Ovary (tissue), 10 donors: Measurements from ENCODE around the gene NUMA1. TPM values are rescaled to one million over a fixed set of nuclear protein-coding genes. Genes with fewer than 3 reads are reported as not detected.

Source experiments
- DNase-seq, 5 donors: peaks; one replicate each; pipeline ENCODE4 v3.0.0-alpha.2; 2019 to 2020
- H3K27ac ChIP-seq, 2 donors: fragments of 200-600 bp; one replicate each; pipeline versions ENCODE4 v1.5.1 to v1.8.0; 2019 to 2022
- H3K27me3 ChIP-seq: fragments of 200-600 bp; one replicate; pipeline ENCODE4 v1.8.0; 2022
- H3K36me3 ChIP-seq: fragments of 200-600 bp; sonication (generic); one replicate; pipeline ENCODE4 v1.5.1; 2019
- H3K4me1 ChIP-seq: one replicate; pipeline ENCODE4 v1.8.1; 2013; ENCODE audit warnings: mild to moderate bottlenecking, moderate library complexity; ENCODE audit not compliant: insufficient read depth
- H3K4me3 ChIP-seq: fragments of 200-600 bp; sonication (generic); one replicate; pipeline ENCODE4 v1.5.1; 2017
- H3K9me3 ChIP-seq, 2 donors: fragments of 200-600 bp in 1 of 2; sonication (generic) in 1 of 2; one replicate each; pipeline versions ENCODE4 v1.5.1 to v1.8.1; 2013 to 2019; ENCODE audit warnings: mild to moderate bottlenecking in 1 of 2, moderate library complexity in 1 of 2
- EP300 ChIP-seq: sonication (generic); formaldehyde crosslinking; IDR thresholded peaks from one replicate; pipeline ENCODE4 v1.6.1; 2017; ENCODE audit warnings: antibody characterized with exemption
- POLR2A ChIP-seq: fragments of 450-650 bp; IDR thresholded peaks from one replicate; pipeline ENCODE4 v1.6.1; 2017; ENCODE audit warnings: antibody characterized with exemption, mild to moderate bottlenecking, moderate library complexity
- WGBS, 3 donors: extraction: QIAGEN DNeasy Blood & Tissue Kit in 1 of 3; methylation state at CpG; one replicate each; pipeline versions ENCODE4 v1.1.5 to v1.1.7; 2013 to 2017; 5-methylcytosine and 5-hydroxymethylcytosine counted together
- intact Hi-C, 4 donors: fragments of 100-400 bp; cut with DNase I; formaldehyde crosslinking; loops; one replicate each; pipeline versions ENCODE4 v1.11.0 to v1.15.1; 2022 to 2023
- long read RNA-seq, 3 donors: library from polyadenylated mRNA in 2 of 3; unstranded in 2 of 3; transcript quantifications; one replicate each; pipeline ENCODE4 v2.0.0 and lab custom pipeline, GENCODE V29; 2021 to 2026
- polyA plus RNA-seq, 2 donors: library from polyadenylated mRNA; stranded (reverse); fragments of 200-250 nt in 1 of 2; fragments of 350-450 nt in 1 of 2; fragmentation: Illumina TruSeq in 1 of 2; extraction: RNeasy Lipid Tissue Mini Kit (QIAGEN cat#74804) in 1 of 2; gene quantifications; one replicate each; pipeline ENCODE4 v1.2.3, GENCODE V29; 2013 to 2014
- total RNA-seq, 7 donors: library from RNA; depleted of rRNA in 2 of 7; stranded (reverse); fragments of >200 nt in 2 of 7; fragmentation: NEBNext Ultra II Directional in 3 of 7; extraction: Animal tissue kit (Norgen Biotek cat#: 25700) in 3 of 7; gene quantifications; one replicate each; pipeline versions ENCODE4 v1.1.0 to v1.2.4, GENCODE V29; 2016 to 2023
- TF ChIP-seq, protein P1 (sequence below), 3 donors: fragments of 450-650 bp in 2 of 3; fragments of 200-600 bp in 1 of 3; IDR thresholded peaks; one replicate each; pipeline versions ENCODE4 v1.5.1 to v1.8.0; 2016 to 2022; ENCODE audit warnings: antibody characterized with exemption in 3 of 3, mild to moderate bottlenecking in 1 of 3
- donor health status: DM: no; HTN: no; CAD: no; lungs with moderate emphysema.
- donor health status: DM: no; HTN: no; CAD: no.
- donor health status: Bipolar disorder and iron deficiency.
- donor health status: DM: yes; HTN: yes; CAD: no.
- donor health status: DM: no; HTN: no; CAD: no.
- donor health status: DM: yes; HTN: yes; CAD: no.

The NUMA1 gene, protein sequence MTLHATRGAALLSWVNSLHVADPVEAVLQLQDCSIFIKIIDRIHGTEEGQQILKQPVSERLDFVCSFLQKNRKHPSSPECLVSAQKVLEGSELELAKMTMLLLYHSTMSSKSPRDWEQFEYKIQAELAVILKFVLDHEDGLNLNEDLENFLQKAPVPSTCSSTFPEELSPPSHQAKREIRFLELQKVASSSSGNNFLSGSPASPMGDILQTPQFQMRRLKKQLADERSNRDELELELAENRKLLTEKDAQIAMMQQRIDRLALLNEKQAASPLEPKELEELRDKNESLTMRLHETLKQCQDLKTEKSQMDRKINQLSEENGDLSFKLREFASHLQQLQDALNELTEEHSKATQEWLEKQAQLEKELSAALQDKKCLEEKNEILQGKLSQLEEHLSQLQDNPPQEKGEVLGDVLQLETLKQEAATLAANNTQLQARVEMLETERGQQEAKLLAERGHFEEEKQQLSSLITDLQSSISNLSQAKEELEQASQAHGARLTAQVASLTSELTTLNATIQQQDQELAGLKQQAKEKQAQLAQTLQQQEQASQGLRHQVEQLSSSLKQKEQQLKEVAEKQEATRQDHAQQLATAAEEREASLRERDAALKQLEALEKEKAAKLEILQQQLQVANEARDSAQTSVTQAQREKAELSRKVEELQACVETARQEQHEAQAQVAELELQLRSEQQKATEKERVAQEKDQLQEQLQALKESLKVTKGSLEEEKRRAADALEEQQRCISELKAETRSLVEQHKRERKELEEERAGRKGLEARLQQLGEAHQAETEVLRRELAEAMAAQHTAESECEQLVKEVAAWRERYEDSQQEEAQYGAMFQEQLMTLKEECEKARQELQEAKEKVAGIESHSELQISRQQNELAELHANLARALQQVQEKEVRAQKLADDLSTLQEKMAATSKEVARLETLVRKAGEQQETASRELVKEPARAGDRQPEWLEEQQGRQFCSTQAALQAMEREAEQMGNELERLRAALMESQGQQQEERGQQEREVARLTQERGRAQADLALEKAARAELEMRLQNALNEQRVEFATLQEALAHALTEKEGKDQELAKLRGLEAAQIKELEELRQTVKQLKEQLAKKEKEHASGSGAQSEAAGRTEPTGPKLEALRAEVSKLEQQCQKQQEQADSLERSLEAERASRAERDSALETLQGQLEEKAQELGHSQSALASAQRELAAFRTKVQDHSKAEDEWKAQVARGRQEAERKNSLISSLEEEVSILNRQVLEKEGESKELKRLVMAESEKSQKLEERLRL (N-terminal part only)
- total RNA-seq (100 to 1,000 TPM; 190 to 270 (median 252) TPM), polyA plus RNA-seq (100 to 1,000 TPM; 156 to 235 TPM)
- long read RNA-seq, donor 1, transcript NUMA1-217 (7 exons, 2,276 nt) = minor isoform, 11 of 259 reads
- long read RNA-seq, donor 1, transcript NUMA1-223 (14 exons, 2,766 nt) = major isoform, 92 of 259 reads
- long read RNA-seq, donor 1, partial matches to known transcripts = 90 of 259 reads
- long read RNA-seq, donor 1, other reads (novel, unspliced or antisense) = 60 of 259 reads
- long read RNA-seq, donor 2, transcript NUMA1-223 (14 exons, 2,766 nt) = major isoform, 9 of 58 reads
- long read RNA-seq, donor 2, transcript NUMA1-230 (2 exons, 592 nt) = major isoform, 9 of 58 reads
- long read RNA-seq, donor 2, partial matches to known transcripts = 27 of 58 reads
- long read RNA-seq, donor 2, other reads (novel, unspliced or antisense) = 7 of 58 reads
- long read RNA-seq, donor 3, full-length matches to known transcripts = 22 of 370 reads
- long read RNA-seq, donor 3, partial matches to known transcripts = 170 of 370 reads
- long read RNA-seq, donor 3, other reads (novel, unspliced or antisense) = 178 of 370 reads

DNA sequence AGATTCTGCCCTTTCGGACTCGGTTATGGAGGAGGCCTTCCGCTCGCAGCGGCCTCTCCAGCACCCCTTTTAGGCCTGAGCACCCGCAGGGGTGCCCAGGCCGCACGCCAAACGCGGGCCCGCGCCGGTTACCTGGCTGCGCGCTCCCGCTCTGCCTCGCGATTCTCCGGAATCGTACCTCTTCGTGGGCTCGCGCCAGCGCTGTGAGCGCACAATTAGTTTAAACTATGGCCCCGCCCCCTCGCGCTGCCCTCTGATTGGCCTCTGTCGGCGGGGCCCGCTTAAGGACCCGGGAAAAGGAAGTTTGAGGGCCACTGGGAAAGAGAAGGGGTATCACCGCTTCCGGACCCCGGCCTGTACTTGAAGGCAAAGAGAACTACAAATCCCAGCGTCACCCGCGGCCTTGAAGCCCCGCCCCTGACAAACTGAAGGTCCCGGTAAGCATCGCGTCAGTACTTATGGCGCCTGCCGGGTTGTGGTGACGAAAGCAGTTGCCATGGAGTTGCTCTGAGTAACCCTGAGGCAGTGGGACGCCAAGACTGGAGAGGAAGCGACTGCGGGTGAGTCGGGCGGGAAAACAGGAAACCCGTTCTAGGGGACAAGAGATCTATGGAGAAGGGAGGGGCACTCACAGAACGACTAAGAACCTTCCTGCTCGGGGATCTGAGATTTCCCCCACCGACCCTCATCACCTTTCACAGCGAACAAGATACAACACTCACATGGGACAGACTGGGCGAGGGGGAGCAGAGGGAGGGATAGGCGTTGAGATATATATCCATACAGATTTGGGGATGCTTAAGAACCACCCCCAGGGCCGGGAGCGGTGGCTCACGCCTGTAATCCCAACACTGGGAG is at the start of gene NUMA1, which contains the start of gene LRRC51:
NUMA1 (minus strand) TSS at position 217 of the 858 bp plus-strand sequence. CDS start 44,599 bp downstream, outside the sequence.
LRRC51 (plus strand) TSS at position 525 of the 858 bp plus-strand sequence. CDS start 8,234 bp downstream, outside the sequence.
- WGBS, 3 donors = 0 to 1% (median 0%) methylated on average over 60 of the region's 60 CpGs

GRCh38 chr11:72129381-72129780 is 49.0 kb upstream of the NUMA1 start:
- intact Hi-C loops = no loop called here
- DNase-seq = no peak
- TF ChIP-seq, protein P1, sequence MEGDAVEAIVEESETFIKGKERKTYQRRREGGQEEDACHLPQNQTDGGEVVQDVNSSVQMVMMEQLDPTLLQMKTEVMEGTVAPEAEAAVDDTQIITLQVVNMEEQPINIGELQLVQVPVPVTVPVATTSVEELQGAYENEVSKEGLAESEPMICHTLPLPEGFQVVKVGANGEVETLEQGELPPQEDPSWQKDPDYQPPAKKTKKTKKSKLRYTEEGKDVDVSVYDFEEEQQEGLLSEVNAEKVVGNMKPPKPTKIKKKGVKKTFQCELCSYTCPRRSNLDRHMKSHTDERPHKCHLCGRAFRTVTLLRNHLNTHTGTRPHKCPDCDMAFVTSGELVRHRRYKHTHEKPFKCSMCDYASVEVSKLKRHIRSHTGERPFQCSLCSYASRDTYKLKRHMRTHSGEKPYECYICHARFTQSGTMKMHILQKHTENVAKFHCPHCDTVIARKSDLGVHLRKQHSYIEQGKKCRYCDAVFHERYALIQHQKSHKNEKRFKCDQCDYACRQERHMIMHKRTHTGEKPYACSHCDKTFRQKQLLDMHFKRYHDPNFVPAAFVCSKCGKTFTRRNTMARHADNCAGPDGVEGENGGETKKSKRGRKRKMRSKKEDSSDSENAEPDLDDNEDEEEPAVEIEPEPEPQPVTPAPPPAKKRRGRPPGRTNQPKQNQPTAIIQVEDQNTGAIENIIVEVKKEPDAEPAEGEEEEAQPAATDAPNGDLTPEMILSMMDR (IDR thresholded peaks at IDR 0.05) = no peak
- no peak for TF ChIP-seq EP300
- no peak for TF ChIP-seq POLR2A
- H3K9me3 ChIP-seq = no peaks in the 10 kb centered on the region
- no peaks in the 10 kb centered on the region for H3K36me3 ChIP-seq
- H3K4me3 ChIP-seq = no peak overlapping the region
- H3K4me1 ChIP-seq = no peaks in the 10 kb centered on the region
- no peak overlapping the region for H3K27ac ChIP-seq
- no peaks in the 10 kb centered on the region for H3K27me3 ChIP-seq
- 73 to 83% (median 82%) methylated on average over 3 of the region's 3 CpGs for WGBS, 3 donors

More for the DNA sequence above, at the start of gene NUMA1, which contains the start of gene LRRC51:
- H3K27me3 ChIP-seq = no peaks in the 10 kb centered on the region
- H3K27ac ChIP-seq = peak within 1 kb of the TSS; percentile 36 to 89
- H3K4me3 ChIP-seq = peak within 1 kb of the TSS; percentile 63
- H3K4me1 ChIP-seq = no peaks in the 10 kb centered on the region
- no peaks in the 10 kb centered on the region for H3K36me3 ChIP-seq
- DNase-seq = peak; percentile 99 to 100 (median 99)
- TF ChIP-seq, protein P1 (IDR thresholded peaks at IDR 0.05) = no peak
- TF ChIP-seq EP300 (peak; percentile 65), POLR2A (peak; percentile 53)
- intact Hi-C loops = loop anchor here in 1 of 4 donors (2.0 kb wide), 1 partner anchor 42 kb away; no protein-coding TSS in a partner anchor
- no peaks in the 10 kb centered on the region for H3K9me3 ChIP-seq

GRCh38 chr11:72127923-72128322 is 47.6 kb upstream of the NUMA1 start:
- Histone ChIP-seq H3K27ac (no peak overlapping the region), H3K4me1 (no peaks in the 10 kb centered on the region), H3K4me3 (no peak overlapping the region), H3K36me3 (no peaks in the 10 kb centered on the region), H3K27me3 (no peaks in the 10 kb centered on the region), H3K9me3 (no peaks in the 10 kb centered on the region)
- TF ChIP-seq POLR2A (no peak), EP300 (no peak)
- TF ChIP-seq, protein P1 (IDR thresholded peaks at IDR 0.05) = no peak
- 50 to 64% (median 62%) methylated on average over 2 of the region's 2 CpGs for WGBS, 3 donors
- no peak for DNase-seq
- intact Hi-C loops = no loop called here
